ENCODE data around the gene JAG1.

JAG1 gene

DNA sequence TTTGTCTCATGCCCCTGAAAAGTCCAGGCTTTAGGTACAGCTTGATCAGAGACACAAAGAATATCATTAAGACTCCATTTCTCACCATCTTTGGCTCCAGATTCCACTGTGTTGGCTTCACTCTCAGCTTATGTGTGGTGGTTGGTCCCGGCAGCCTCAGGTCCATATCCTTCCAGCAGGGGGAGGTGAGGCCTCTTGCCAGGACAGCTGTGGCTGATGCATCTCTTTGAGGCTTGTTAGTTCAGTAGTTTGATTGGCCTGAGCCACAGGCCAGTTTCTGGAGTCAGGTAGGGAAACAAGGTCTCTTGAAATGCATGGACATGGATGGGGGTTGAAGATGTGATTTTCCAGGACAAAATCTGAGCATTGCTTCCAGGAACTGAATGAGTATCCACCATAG is 62.4 kb downstream of the JAG1 start:
- Histone ChIP-seq H2BK5ac (ENCODE audit: low read length) (no peak overlapping the region), H3K4me3 (ENCODE audit: low read length in 2 of 2) (no peak overlapping the region), H3K9me3 (replicated peaks in 1 of 2; ENCODE audit: control insufficient read depth in 2 of 2, insufficient read depth in 1 of 2, low read depth in 1 of 2, low read length in 2 of 2) (no peaks in the 10 kb centered on the region), H3K23ac (ENCODE audit: low read depth, low read length, poor library complexity) (no peak overlapping the region), H3K4ac (ENCODE audit: low read length) (no peak overlapping the region), H4K8ac (ENCODE audit: low read depth, low read length) (no peak overlapping the region), H2AK5ac (ENCODE audit: low read depth, low read length) (no peak overlapping the region), H3K4me1 (ENCODE audit: control insufficient read depth in 2 of 2, insufficient read depth in 1 of 2, low read depth in 1 of 2, low read length in 2 of 2) (peaks cover 0 to 5% of the 10 kb centered on the region in 2 donors), H3K4me2 (ENCODE audit: insufficient read depth, low read length, poor library complexity, severe bottlenecking) (no peak overlapping the region), H2BK15ac (ENCODE audit: low read length) (no peak overlapping the region), H3K79me1 (ENCODE audit: low read depth, low read length) (no peaks in the 10 kb centered on the region), H4K91ac (ENCODE audit: low read depth, low read length, poor library complexity) (no peak overlapping the region), H2BK120ac (ENCODE audit: low read depth, low read length) (no peak overlapping the region), H3K14ac (ENCODE audit: low read length) (no peak overlapping the region), H2BK12ac (ENCODE audit: low read length) (no peak overlapping the region), H3K18ac (ENCODE audit: low read length) (no peak overlapping the region), H2AFZ (ENCODE audit: low read length) (no peak overlapping the region), H3K27ac (replicated peaks; ENCODE audit: low read length) (no peak overlapping the region), H3K27me3 (ENCODE audit: control insufficient read depth in 3 of 3, insufficient read depth in 3 of 3, low read depth in 1 of 3, low read length in 3 of 3) (no peaks in the 10 kb centered on the region), H3K36me3 (replicated peaks in 1 of 2; ENCODE audit: control insufficient read depth in 2 of 2, insufficient read depth in 2 of 2, low read length in 2 of 2) (peaks cover 0 to 3% of the 10 kb centered on the region in 2 donors), H3K9ac (ENCODE audit: low read depth, low read length, poor library complexity) (no peak overlapping the region)
- DNase-seq (ENCODE audit: low spot score) = no peak
- WGBS, 2 donors (ENCODE audit: extremely low coverage in 2 of 2, insufficient read length in 2 of 2, insufficient replicate concordance in 1 of 2) = no CpG with 5 or more reads among the region's 1 CpG

DNA sequence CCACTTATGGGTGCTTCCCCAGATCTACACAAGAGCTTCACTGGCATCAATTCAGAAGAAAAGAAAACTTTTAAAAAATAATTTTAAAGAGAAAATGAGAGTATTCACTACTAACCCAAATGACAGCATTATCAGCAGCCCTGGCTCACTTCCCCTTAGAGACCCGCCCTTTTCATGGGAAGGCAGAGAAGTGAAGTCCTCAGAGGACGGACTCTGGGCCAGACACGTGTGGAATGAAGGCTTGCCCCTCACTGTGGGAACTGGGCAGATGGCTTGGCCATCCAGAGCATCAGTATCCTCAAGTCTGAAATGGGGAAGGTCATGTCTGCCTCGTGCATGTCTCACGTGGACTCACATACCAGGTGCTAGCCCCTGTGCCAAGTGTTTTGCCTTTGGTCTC is 63.5 kb downstream of the JAG1 start:
- H3K18ac ChIP-seq (ENCODE audit: low read length) = no peak overlapping the region
- H2BK5ac ChIP-seq (ENCODE audit: low read length) = no peak overlapping the region
- H2BK15ac ChIP-seq (ENCODE audit: low read length) = peak overlapping the region; percentile 28
- WGBS, 2 donors (ENCODE audit: extremely low coverage in 2 of 2, insufficient read length in 2 of 2, insufficient replicate concordance in 1 of 2) = no CpG with 5 or more reads among the region's 5 CpGs
- peak overlapping the region; percentile 33 for H4K8ac ChIP-seq (ENCODE audit: low read depth, low read length)
- no peak overlapping the region for H3K27ac ChIP-seq (replicated peaks; ENCODE audit: low read length)
- no peak for DNase-seq (ENCODE audit: low spot score)
- no peak overlapping the region for H2AK5ac ChIP-seq (ENCODE audit: low read depth, low read length)
- no peak overlapping the region for H3K23ac ChIP-seq (ENCODE audit: low read depth, low read length, poor library complexity)
- no peak overlapping the region for H3K14ac ChIP-seq (ENCODE audit: low read length)
- H3K9ac ChIP-seq (ENCODE audit: low read depth, low read length, poor library complexity) = no peak overlapping the region
- H2BK12ac ChIP-seq (ENCODE audit: low read length) = peak overlapping the region; percentile 75
- no peaks in the 10 kb centered on the region for H3K9me3 ChIP-seq (replicated peaks in 1 of 2; ENCODE audit: control insufficient read depth in 2 of 2, insufficient read depth in 1 of 2, low read depth in 1 of 2, low read length in 2 of 2)
- no peak overlapping the region for H3K4ac ChIP-seq (ENCODE audit: low read length)
- H3K4me2 ChIP-seq (ENCODE audit: insufficient read depth, low read length, poor library complexity, severe bottlenecking) = no peak overlapping the region
- H2AFZ ChIP-seq (ENCODE audit: low read length) = no peak overlapping the region
- H4K91ac ChIP-seq (ENCODE audit: low read depth, low read length, poor library complexity) = no peak overlapping the region
- peaks cover 0 to 3% of the 10 kb centered on the region in 2 donors for H3K36me3 ChIP-seq (replicated peaks in 1 of 2; ENCODE audit: control insufficient read depth in 2 of 2, insufficient read depth in 2 of 2, low read length in 2 of 2)
- H2BK120ac ChIP-seq (ENCODE audit: low read depth, low read length) = no peak overlapping the region
- H3K27me3 ChIP-seq (ENCODE audit: control insufficient read depth in 3 of 3, insufficient read depth in 3 of 3, low read depth in 1 of 3, low read length in 3 of 3) = no peaks in the 10 kb centered on the region
- H3K79me1 ChIP-seq (ENCODE audit: low read depth, low read length) = no peaks in the 10 kb centered on the region
- H3K4me1 ChIP-seq (ENCODE audit: control insufficient read depth in 2 of 2, insufficient read depth in 1 of 2, low read depth in 1 of 2, low read length in 2 of 2) = peaks cover 0 to 5% of the 10 kb centered on the region in 2 donors
- H3K4me3 ChIP-seq (ENCODE audit: low read length in 2 of 2) = no peak overlapping the region

DNA sequence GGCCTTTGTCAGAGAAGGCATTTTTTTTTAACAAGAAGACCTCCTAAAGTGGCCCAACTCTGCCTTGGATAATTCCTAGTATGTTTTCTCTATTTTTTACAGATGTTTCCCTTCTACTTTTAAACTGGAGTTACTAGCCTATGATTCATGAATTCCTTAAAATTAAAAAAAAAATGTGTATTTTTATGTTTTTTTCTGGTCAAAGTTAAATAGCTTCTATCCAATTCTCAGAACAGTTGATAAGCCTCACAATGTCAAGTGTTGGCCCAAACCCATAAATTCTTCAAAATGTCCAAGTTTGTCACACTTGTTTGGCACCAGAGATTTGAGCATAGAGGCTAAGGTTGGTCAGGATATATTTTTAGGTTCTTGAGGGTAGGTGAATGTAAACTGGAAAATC is 64.0 kb downstream of the JAG1 start:
- Histone ChIP-seq H4K91ac (ENCODE audit: low read depth, low read length, poor library complexity) (no peak overlapping the region), H3K9ac (ENCODE audit: low read depth, low read length, poor library complexity) (no peak overlapping the region), H3K14ac (ENCODE audit: low read length) (no peak overlapping the region), H2BK12ac (ENCODE audit: low read length) (no peak overlapping the region), H2AFZ (ENCODE audit: low read length) (no peak overlapping the region), H2BK120ac (ENCODE audit: low read depth, low read length) (no peak overlapping the region), H3K79me1 (ENCODE audit: low read depth, low read length) (no peaks in the 10 kb centered on the region), H3K36me3 (replicated peaks in 1 of 2; ENCODE audit: control insufficient read depth in 2 of 2, insufficient read depth in 2 of 2, low read length in 2 of 2) (peaks cover 0 to 3% of the 10 kb centered on the region in 2 donors), H2AK5ac (ENCODE audit: low read depth, low read length) (no peak overlapping the region), H3K23ac (ENCODE audit: low read depth, low read length, poor library complexity) (no peak overlapping the region), H3K4me1 (ENCODE audit: control insufficient read depth in 2 of 2, insufficient read depth in 1 of 2, low read depth in 1 of 2, low read length in 2 of 2) (peaks cover 0 to 5% of the 10 kb centered on the region in 2 donors), H3K27me3 (ENCODE audit: control insufficient read depth in 3 of 3, insufficient read depth in 3 of 3, low read depth in 1 of 3, low read length in 3 of 3) (no peaks in the 10 kb centered on the region), H3K27ac (replicated peaks; ENCODE audit: low read length) (no peak overlapping the region), H3K18ac (ENCODE audit: low read length) (no peak overlapping the region), H2BK5ac (ENCODE audit: low read length) (no peak overlapping the region), H3K4me2 (ENCODE audit: insufficient read depth, low read length, poor library complexity, severe bottlenecking) (no peak overlapping the region), H3K9me3 (replicated peaks in 1 of 2; ENCODE audit: control insufficient read depth in 2 of 2, insufficient read depth in 1 of 2, low read depth in 1 of 2, low read length in 2 of 2) (no peaks in the 10 kb centered on the region), H3K4ac (ENCODE audit: low read length) (no peak overlapping the region), H3K4me3 (ENCODE audit: low read length in 2 of 2) (no peak overlapping the region), H4K8ac (ENCODE audit: low read depth, low read length) (no peak overlapping the region), H2BK15ac (ENCODE audit: low read length) (no peak overlapping the region)
- DNase-seq (ENCODE audit: low spot score) = no peak

DNA sequence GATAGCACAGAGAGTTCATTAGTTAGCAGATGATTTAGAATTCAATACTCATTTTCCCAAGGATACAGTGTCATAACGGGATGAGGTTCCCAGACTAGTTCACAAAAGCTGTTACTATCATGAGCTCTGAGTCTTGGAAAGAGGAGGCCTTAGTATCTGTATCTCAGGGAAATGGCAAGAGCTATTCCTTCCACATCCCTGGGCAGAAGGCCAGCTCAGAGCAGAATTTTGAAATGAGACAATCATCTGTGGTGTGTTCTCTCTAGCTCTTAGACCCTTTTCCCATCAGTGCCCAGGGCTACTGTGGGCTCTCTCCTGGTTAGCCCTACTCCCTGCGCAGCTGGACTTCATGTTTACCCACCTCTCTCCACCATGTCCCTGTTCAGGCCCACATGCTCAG is 64.5 kb downstream of the JAG1 start:
- H3K9ac ChIP-seq (ENCODE audit: low read depth, low read length, poor library complexity) = no peak overlapping the region
- H2AK5ac ChIP-seq (ENCODE audit: low read depth, low read length) = no peak overlapping the region
- no peak overlapping the region for H3K4me3 ChIP-seq (ENCODE audit: low read length in 2 of 2)
- no peak overlapping the region for H2AFZ ChIP-seq (ENCODE audit: low read length)
- H4K91ac ChIP-seq (ENCODE audit: low read depth, low read length, poor library complexity) = no peak overlapping the region
- no peak overlapping the region for H3K4me2 ChIP-seq (ENCODE audit: insufficient read depth, low read length, poor library complexity, severe bottlenecking)
- no peak overlapping the region for H3K4ac ChIP-seq (ENCODE audit: low read length)
- no peak overlapping the region for H2BK120ac ChIP-seq (ENCODE audit: low read depth, low read length)
- no peak overlapping the region for H4K8ac ChIP-seq (ENCODE audit: low read depth, low read length)
- WGBS, 2 donors (ENCODE audit: extremely low coverage in 2 of 2, insufficient read length in 2 of 2, insufficient replicate concordance in 1 of 2) = no CpG with 5 or more reads among the region's 2 CpGs
- H3K4me1 ChIP-seq (ENCODE audit: control insufficient read depth in 2 of 2, insufficient read depth in 1 of 2, low read depth in 1 of 2, low read length in 2 of 2) = peaks cover 3 to 5% of the 10 kb centered on the region in 2 donors
- no peak overlapping the region for H3K18ac ChIP-seq (ENCODE audit: low read length)
- no peaks in the 10 kb centered on the region for H3K9me3 ChIP-seq (replicated peaks in 1 of 2; ENCODE audit: control insufficient read depth in 2 of 2, insufficient read depth in 1 of 2, low read depth in 1 of 2, low read length in 2 of 2)
- H3K14ac ChIP-seq (ENCODE audit: low read length) = no peak overlapping the region
- peaks cover 0 to 3% of the 10 kb centered on the region in 2 donors for H3K36me3 ChIP-seq (replicated peaks in 1 of 2; ENCODE audit: control insufficient read depth in 2 of 2, insufficient read depth in 2 of 2, low read length in 2 of 2)
- H2BK12ac ChIP-seq (ENCODE audit: low read length) = no peak overlapping the region
- H3K79me1 ChIP-seq (ENCODE audit: low read depth, low read length) = no peaks in the 10 kb centered on the region
- no peaks in the 10 kb centered on the region for H3K27me3 ChIP-seq (ENCODE audit: control insufficient read depth in 3 of 3, insufficient read depth in 3 of 3, low read depth in 1 of 3, low read length in 3 of 3)
- H3K23ac ChIP-seq (ENCODE audit: low read depth, low read length, poor library complexity) = no peak overlapping the region
- H3K27ac ChIP-seq (replicated peaks; ENCODE audit: low read length) = no peak overlapping the region
- no peak overlapping the region for H2BK15ac ChIP-seq (ENCODE audit: low read length)
- DNase-seq (ENCODE audit: low spot score) = no peak
- H2BK5ac ChIP-seq (ENCODE audit: low read length) = no peak overlapping the region

Measured in neuronal stem cell (in vitro differentiated cells).